Stimulated activated CD4-positive, alpha-beta T cell treated with anti-CD3 and anti-CD28 coated beads, TNF-alpha, amount 100 ng/mL, for 24 hours (primary cell): ENCODE data around the gene AGAP1.

Experiments
- DNase-seq, 3 experiments: peaks; one replicate each; pipeline ENCODE4 v3.0.0-alpha.2; 2020; ENCODE audit warnings: low read depth in 3 of 3

The AGAP1 gene

DNA sequence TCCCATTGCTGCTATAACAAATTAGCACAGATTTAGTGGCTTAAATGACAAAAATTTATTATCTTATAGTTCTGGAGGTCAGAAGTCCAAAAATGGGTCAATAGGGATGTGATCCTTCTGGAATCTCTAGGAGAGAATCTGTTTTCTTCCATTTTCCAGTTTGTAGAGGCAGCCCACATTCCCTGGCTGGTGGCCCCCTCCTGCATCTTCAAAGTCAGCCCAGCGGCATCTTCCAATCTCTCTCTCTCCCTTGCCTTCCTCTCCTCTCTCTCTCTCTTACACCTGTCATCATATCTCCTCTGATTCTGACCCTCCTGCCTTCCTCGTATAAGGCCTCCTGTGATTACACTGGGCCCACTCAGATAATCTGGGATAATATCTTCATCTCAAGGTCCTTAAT, 3.9 kb upstream of the AGAP1 start:
- DNase-seq, result no peak

DNA sequence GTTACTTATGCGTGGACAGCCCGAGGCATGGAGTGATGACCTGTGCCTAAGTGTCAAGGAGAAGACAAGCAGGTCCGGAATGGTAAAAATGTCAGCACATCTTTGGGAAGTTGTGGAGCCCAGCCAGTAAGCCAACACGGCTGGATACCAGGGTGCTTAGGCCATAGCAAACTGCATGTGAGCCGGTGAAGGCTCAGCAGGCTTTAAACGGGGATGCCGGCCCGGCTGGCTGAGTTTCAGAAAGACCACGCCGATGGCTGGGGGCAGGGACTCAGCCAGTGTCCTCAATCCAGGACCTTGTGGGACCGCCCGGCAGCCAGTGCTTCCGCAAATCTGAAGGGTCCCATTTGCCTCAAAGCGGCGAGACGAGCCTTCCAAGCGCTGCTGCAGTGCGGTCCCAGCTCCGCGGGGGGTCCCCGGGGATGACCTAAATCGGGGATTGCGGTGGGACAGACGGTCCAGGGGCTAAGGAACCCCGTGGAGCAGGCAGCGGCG, 946 bp upstream of the AGAP1 start:
- DNase-seq, result no peak

DNA sequence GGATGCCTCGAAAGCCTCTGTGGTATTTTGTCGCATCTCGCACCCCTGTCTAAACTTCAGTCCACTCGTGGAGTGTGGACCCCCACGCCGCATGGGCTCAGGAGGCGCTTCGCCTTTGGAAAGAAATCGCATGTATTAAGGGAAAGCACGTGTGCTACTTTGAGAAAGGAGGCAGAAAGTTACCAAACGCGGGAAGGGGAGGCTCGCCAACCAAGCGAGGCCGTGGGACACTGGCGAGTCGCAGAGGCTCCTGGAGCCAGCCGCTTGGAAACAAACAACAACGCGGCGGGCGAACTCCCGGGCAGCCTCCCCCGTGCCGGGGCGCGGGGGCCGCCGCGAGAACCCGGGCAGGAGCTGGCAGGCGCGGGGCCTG, 455 bp upstream of the AGAP1 start:
- DNase-seq, result no peak

DNA sequence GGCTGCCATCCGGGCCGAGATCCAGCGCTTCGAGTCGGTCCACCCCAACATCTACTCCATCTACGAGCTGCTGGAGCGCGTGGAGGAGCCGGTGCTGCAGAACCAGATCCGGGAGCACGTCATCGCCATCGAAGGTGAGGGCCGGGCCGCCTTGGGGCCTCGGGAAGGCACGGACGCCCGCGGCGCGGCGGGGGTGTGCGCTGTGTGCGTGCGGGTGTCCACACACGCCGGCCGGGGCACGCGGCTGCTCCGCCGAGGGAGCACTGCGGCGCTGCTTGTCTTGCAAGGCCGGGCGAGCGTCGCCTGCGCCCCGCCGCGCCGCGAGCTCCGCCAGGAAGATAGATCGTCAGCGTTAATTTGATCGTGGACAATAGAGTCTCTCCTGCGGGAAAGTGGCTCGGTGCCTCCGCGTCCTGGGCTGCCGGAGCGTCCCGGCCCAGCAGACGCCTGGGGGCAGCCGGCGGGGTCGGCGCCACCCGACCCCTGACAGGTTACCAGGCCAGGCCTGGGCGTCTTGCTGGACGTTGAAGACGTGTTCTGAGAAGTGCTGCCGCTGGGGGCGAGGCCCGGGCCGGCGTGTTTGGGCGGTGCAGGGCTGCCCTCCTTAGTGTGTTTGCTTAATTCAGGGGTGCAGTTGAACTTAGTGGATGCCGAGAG, 1.0 kb downstream of the AGAP1 start:
- peak in 1 of 3 experiments; percentile 10 for DNase-seq

DNA sequence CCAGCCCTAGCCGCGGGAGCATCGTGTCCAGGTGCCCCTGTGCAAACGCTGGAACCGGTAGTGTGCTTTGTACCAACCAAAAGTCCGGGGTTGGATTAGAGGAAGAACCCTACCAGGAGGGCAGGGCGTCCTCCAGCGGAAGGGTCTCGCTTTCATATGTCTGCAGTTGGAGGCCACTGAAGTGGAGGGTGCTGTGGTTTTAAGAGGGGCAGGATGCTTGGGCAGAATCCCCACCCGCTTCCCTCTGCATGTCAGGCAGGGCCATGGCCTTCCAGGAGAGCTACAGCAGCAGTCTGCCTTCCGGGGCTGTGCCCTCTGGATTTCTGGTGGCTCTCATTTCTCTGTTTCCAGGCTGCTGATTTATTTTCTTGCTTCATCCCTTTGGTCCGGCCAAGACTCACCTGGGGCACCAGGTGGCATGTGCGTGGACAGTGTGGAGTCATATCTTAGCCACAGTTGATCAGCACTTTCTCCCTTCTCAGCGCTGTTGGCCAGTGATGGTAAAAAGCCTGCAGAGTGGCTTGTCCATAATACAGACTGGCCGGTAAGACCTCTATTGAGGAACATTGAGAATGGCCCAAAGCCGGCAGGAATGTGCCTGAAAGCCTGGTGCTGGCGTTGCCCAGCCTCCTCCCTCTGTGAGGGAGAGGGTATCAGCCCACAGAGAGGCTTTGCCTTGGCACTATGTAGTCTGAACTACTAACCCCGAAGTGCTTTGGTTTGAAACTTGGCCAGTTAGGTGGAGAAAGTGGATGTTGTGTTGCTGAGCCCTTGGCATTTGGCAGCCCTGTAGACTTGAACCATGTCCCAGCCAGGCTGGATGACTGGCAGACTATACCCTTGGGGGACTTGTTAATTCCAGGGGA, 1.8 kb downstream of the AGAP1 start:
- DNase-seq, result no peak

DNA sequence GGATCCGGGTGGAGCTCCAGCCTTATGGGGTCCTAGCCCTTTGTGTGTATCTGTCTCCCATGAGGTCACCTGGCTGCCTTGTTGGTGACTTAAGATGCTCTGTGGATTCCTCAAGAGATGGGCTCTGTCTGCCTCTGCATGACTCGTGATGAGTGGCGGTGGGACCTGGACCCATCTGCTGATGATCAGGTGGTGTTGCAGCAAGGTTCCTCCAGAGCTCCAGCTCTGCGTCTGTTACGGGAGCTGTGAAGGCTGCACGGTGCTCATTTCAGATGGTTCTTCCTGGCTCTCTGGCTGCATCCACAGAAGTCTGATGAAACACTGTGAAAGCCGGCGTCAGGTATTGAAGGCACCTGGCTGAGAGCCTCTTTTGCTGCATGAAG, 2.4 kb downstream of the AGAP1 start:
- no peak for DNase-seq

DNA sequence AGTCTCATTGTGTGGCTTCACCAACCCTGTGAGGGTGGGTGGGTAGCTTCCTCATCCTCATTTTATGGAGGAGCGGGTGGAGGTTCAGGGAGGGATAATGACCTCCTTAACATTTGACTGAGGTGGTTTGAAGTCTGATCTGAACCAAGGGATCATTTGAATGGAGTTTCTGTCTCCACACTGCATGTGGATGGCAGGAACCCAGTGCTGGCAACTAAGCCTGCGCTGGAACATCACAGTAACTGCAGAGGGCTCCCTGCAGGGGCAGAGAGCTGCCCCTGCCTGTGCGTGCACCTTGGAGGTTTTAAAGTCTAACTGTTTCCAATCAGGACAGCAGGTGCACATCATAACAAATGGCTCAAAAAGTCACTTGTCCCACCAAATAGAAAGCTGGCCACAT, 3.3 kb downstream of the AGAP1 start:
- no peak for DNase-seq

DNA sequence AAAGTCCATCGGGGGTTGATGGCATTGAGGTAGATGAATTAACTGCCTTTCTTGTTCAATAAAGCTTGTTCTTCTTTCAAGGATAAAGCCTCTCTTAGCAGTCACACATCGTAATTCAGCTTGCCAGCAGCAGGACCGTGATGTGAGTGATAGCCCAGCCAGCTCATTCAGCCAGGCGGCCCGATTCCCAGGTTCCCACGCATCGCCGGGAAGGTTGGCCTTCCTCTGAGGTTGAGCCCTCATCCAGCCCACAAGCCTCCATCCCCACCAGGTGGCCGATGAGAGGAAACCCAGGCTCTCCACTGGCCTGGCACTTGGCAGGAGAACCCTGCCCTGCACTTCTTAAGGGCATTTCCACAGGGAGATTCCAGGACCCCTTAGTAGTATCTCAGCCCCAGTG, 4.7 kb downstream of the AGAP1 start:
- DNase-seq, result no peak

DNA sequence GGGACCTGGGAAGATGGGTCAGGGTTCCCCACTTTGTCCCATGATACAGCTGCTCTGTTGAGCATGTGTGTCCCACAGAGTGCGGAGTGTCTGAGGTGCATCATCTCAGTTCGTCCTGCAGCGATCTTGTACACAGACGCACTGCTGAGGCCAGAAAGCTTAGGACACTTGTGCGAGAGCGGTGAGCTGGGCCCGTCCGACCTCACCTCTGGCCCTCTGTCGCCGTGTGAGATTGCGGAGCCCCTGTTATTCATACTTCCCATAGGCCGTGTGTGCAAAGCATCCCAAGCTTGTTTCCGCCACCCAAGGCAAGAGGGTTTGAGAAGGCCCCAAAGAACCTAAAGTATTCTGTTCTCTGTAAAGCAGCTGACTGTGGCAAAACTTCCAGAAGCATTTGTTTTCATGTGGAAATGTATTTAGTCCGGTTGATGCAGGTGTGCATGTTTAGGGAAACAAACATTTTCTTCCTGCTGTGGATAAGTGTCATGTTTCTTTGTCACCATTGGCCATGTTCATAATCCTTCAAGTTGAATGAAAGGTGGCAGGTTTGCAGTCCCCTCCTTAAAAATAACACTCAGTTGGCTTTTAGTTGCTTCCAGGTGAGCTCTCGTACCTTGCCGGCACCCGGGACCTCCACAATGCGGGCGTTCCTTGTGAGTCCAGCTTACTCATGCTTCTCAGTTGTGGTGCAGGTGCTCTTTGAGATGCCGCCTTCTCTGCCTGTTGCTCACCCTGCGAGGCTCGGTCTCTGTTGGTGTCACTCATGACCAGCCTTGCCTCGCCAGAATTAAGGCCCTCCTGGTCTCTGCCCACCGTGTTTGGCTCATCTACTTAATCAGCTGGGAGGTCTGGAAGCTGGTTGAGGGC, 5.3 kb downstream of the AGAP1 start:
- DNase-seq, result no peak

DNA sequence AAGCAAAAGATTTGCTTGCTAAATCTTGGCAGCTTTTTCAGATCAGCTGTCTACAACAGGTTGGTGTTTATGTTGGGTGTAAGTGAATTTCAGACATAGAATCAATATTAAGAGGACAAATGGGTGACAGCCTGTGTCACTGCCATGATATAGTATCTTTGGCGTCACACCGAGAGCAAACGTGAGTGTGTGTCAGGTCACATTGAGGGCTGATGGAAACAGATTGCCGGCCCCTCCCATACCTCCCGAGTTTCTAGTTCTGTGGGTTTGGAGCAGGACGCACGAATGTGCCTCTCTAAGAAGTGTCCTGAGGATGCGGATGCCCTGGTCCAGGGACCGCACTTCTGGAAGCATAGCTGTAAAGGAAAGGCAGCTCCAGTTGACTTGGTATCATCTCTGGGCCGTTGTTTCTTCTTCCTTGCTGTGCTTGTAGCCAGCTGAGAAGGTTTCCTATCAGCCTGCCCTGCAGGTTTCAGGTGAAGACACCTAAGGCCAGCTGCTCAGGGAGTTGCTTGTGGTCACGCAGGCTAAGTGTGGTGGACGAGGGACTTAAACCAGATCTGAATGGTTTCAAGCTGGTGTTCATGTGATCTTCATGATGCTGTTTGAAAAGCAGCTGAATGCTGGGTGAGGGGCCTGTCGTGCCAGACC, 6.4 kb downstream of the AGAP1 start:
- DNase-seq, result no peak

DNA sequence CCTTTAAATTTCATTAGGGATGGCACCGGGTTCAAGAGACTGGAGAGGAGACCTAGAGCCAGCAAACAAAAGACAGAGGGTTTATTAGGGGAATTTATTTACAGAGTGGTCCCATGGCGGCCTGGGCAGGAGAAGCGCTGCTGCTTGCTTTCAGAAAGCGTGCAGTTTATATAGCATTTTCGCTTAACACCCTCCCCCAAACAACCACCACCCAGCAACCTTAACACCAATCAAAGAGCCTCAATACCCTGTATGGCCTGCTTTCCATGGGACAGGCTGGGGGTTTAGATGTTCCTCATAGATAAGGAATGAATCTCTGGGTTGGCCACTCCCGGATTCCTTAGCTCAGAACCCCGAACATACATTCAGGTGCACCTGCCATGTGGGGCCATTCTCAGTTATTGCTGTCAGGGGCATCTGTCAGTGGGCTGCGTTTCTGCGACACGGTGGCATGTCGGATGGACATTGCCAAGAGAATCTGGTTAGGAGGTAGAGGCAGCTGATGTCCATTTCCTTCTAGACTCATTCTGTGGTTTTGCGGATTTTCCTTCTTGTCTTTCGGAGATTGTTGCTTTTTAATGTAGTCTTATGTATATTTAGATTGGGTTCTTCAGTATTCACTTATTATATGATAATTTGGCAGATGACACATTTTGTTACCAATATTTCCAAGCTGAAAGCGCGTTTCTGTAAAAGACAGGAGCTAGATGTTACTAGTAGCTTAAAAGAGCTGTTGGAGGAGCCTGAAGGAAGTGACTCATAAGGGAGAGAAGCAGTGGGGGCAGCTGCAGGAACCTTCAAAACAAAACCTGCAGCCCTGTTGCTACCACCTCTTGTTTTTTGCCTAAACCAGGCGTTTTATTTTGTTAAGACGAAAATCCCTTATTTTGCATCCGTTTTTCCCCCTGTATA, 7.2 kb downstream of the AGAP1 start:
- DNase-seq, result no peak

DNA sequence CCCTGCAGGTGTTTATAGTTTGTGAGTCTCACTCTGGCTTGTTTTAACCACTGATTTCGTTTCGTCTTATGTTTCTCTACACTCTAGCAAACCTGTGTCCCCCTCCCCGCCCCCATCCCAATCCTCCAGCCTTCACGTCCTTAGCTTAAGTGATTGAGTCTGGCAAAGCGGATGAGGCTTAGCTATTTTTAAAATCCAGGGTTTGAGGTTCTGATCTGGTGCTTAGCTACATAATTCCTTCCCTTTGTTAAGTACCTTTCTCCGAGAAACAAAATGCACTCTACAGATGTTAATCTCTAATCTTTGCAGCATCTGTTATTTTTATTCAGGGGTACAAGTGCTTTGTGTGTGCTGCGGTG, 7.8 kb downstream of the AGAP1 start:
- DNase-seq, result no peak

DNA sequence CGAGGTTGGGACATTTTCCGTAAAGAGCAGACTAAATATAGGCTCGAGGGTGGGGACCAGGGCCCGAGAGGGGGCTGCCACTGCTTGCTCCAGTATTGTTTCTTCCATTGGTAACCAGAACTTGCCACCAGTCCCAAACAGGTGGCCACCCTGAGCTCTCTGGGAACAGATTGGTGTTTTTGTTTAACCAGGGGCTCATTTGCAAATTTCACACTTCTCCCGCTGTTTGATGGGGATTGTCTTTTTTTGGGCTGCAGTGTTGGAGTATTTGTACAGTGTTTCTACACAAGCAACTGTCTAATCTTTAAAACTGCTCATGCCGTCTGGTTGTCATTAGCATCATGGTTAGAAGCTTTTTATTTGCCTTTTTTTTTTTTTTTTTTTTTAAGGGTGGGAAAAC, 8.5 kb downstream of the AGAP1 start:
- DNase-seq, result no peak

DNA sequence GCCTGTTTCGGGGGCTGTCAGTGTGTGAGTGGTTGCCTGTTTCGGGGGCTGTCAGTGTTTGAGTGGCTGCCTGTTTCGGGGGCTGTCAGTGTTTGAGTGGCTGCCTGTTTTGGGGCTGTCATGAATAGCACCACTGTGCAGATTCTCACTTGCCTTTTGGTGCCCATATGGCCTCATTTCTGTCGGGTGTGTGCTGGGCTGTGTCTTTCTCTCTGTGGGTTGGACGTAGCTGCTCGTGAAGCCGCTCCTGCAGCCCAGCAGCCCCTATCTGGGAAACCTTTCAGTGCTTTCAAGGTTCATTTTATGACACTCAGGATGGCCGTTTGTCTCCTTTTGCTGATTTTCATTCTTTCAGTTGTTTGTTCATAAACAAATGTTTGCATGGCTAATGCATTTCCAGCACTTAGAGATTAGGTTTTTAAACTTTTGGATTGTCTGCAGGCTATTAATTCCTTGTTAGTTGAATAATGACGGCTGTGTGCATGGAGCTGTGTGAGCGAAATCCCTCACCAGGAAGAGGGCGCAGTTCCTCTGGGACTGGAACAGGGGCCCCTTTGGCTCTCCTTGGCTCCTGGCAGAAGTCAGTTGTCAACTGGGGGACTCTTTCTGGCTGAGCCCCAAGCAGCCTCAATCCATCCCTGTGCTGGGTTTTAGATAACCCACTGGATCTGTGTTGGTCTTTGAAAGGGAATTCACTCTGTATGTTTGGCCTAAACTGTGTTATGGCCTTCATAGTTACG, 10.8 kb downstream of the AGAP1 start:
- DNase-seq, result no peak

DNA sequence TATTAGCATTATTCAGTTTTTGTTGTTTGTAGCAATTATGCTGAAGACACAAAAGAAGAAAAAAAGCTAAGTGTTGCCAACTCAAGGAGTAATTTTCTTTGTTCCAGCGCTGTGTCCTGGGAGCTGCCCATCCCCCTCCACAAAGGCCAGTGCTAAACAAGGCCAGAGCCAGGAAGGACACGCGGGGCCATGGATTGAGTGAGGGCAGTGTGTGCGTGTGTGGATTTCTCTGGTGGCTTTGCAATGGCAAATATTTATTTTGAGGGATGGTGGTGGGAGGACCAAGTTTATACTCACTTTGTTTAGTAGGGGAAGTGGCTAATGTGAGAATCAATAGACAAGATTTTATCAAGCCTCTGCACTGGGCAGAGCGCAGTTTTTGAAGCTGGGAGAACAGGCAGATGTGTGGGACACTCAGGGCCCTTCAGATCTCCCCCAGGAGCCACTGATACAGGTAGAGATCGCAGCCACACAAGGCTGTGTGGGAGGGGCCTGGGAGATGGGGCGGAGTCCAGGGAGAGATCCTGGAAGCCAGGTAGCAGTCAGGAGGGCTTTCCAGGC, 11.4 kb downstream of the AGAP1 start:
- no peak for DNase-seq

DNA sequence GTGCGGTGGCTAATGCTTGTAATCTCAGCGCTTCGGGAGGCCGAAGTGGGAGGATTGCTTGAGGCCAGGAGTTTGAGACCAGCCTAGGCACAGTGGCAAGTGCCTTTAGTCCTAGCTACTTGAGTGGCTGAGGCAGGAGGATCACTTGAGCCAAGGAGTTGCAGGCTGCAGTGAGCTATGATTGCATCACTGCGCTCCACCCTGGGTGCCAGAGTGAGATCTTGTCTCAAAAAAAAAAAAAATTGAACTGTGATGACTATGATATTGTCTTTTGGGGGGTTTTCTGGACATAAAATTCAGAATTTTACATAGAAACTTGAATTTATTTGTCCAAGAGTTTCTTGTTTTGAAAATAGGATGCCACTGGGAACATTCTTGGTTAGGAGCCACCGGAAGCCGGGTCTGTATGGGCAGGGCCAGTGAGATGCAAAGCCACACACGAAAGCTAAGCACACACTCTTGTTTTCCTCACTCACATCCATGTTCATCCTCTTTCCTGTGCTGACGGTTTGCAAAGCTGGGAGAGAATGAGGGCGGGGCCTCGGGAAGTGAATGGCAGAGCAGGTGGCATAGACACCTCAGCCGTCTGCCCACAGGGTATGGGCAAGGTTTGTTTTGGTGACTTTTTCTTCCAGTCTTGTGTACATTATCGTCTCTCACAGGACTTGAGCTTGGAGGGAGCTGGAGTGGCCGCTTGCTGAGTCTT, 12.6 kb downstream of the AGAP1 start:
- DNase-seq, result no peak

DNA sequence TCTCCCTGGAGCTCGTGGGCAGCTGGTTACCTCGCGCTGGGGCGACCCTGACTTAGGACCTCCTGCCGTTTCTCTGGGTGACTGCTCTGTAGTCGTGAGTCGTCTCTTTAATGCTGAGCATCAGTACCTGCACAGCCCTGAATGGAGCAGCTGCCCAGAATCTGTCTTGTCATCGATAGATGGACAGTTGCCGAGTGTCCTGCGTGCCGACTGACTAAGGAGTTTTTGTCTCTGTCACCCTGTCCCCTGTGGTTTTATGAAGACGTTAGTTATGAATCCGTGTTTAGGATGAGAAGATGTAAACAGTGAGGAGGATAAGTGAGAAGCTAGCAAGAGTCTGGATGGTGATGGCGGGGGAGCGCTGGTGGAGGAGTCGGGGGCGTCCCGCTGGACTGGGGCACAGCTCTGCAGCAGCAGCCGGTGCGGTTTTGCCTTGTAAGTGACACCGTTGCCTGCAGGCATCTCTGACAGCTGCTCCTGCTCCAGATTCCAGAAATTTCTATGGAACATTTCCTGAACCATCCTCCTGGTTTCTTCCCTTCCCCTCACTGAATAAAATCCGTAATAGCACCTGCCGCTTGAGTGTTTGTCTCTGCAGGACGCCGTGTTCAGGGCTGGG, 13.3 kb downstream of the AGAP1 start:
- no peak for DNase-seq

DNA sequence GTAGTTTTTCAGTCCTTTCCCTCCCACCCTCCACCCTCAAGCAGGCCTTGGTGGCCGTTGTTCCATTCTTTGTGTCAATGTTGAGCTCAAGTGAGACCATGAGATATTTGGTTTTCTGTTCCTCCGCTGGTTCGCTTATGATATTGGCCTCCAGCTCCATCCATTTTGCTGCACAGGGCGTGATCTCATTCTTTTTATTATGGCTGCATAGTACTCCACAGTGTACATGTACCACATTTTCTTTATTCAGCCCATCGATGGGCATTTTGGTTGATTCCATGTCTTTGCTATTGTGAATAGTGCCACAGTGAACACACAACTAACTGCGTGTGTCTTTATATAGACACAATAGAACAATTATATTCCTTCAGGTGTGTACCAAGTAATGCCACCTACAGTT, 14.1 kb downstream of the AGAP1 start:
- no peak for DNase-seq
